Heart right ventricle (tissue), 16 donors: Measurements from ENCODE around the gene OMD. TPM values are rescaled to one million over a fixed set of nuclear protein-coding genes. Genes with fewer than 3 reads are reported as not detected.

Experiments used
- ATAC-seq, 8 donors: fragments of 200-7000 bp; cut with Tn5 transposase; one replicate each; pipeline ENCODE4 v1.9.1; 2020; ENCODE audit warnings: mild to moderate bottlenecking in 8 of 8, moderate library complexity in 8 of 8, moderate number of reproducible peaks in 1 of 8
- DNase-seq, 2 donors: peaks; one replicate each; pipeline ENCODE4 v3.0.0-alpha.2; 2020
- H3K27ac ChIP-seq, 10 donors: fragments of 200-600 bp; sonication (generic) in 2 of 10; one replicate each; pipeline versions ENCODE4 v1.5.0 to v1.8.0; 2020 to 2022; ENCODE audit warnings: mild to moderate bottlenecking in 3 of 10
- H3K27me3 ChIP-seq, 7 donors: fragments of 200-600 bp; one replicate each; pipeline ENCODE4 v1.8.0; 2021 to 2022; ENCODE audit warnings: mild to moderate bottlenecking in 2 of 7
- H3K36me3 ChIP-seq, 9 donors: fragments of 200-600 bp; sonication (generic) in 1 of 9; one replicate each; pipeline versions ENCODE4 v1.5.0 to v1.8.0; 2020 to 2022; ENCODE audit warnings: mild to moderate bottlenecking in 2 of 9
- H3K4me1 ChIP-seq, 9 donors: fragments of 200-600 bp; sonication (generic) in 1 of 9; one replicate each; pipeline versions ENCODE4 v1.5.0 to v1.8.0; 2020 to 2022; ENCODE audit warnings: mild to moderate bottlenecking in 4 of 9
- H3K4me3 ChIP-seq, 10 donors: fragments of 200-600 bp; sonication (generic) in 2 of 10; one replicate each; pipeline versions ENCODE4 v1.5.0 to v1.8.0; 2020 to 2022; ENCODE audit warnings: mild to moderate bottlenecking in 7 of 10, moderate library complexity in 2 of 10
- H3K9me3 ChIP-seq, 11 donors: fragments of 200-600 bp in 10 of 11; sonication (generic) in 2 of 11; one replicate each; pipeline versions ENCODE4 v1.5.0 to v1.8.0; 2013 to 2022; ENCODE audit warnings: mild to moderate bottlenecking in 2 of 11, control low read depth in 1 of 11, moderate library complexity in 1 of 11
- CTCF ChIP-seq, 9 donors: fragments of 200-600 bp; sonication (generic) in 2 of 9; IDR thresholded peaks; one replicate each; pipeline versions ENCODE4 v1.5.0 to v1.8.0; 2021 to 2022; ENCODE audit warnings: antibody characterized with exemption in 9 of 9, mild to moderate bottlenecking in 5 of 9, moderate library complexity in 1 of 9
- WGBS, 2 donors: extraction: QIAGEN DNeasy Blood & Tissue Kit; methylation state at CpG; one replicate each; pipeline ENCODE4 v1.1.7; 2013; ENCODE audit warnings: inconsistent platforms in 1 of 2; 5-methylcytosine and 5-hydroxymethylcytosine counted together
- intact Hi-C, 10 donors: fragments of 100-400 bp; cut with DNase I; formaldehyde crosslinking; loops; one replicate each; pipeline versions ENCODE4 v1.11.1 to v1.14.2; 2022
- polyA plus RNA-seq, 2 donors: library from polyadenylated mRNA; stranded (reverse); fragments of 200-250 nt; gene quantifications; one replicate each; pipeline ENCODE4 v1.2.3, GENCODE V29; 2013
- total RNA-seq, 10 donors: library from RNA; stranded (reverse); fragmentation: NEBNext Ultra II Directional in 3 of 10; extraction: Animal tissue kit (Norgen Biotek cat#: 25700) in 3 of 10; gene quantifications; one replicate each; pipeline versions ENCODE4 v1.2.1 to v1.2.4, GENCODE V29; 2021 to 2023
- donor health status: Arrhythmogenic right ventricular cardiomyopathy.
- donor health status: ischemic (EF 13 %, LVEDD 7.1; RV severe dilation, severe dysfunction).
- donor health status: healthy with polysubstance abuse.
- donor health status: DM: no; HTN: yes; CAD: no.
- donor health status: DM: no; HTN: no; CAD: no.
- donor health status: ischemic (EF 25% LVEDD 6.9; RV normal size, moderate dysfunction).
- donor health status: ischemic (EF 25% LVEDD 5.7; RV mildly dilated, moderate dysfunction).
- donor health status: healthy.
- donor health status: DM: yes; HTN: yes; CAD: no.
- donor health status: Ischemic cardiomyopathy.
- donor health status: ischemic (EF 35%, LVEDD 5.7; RV mildly dilated, moderate dysfunction).
- donor health status: nonischemic (EF 11% LVEDD 7.7; RV severe dilation, severe dysfunction).
- donor health status: DM: yes; HTN: yes; CAD: no.
- donor health status: PGD.
- donor health status: ischemic (EF 29% LVEDD 5.4; RV normal size, mild dysfunction).
- donor health status: nonischemic (EF 23%, LVEDD 6.1; RV moderate dilation, normal function).

OMD gene
- total and polyA plus RNA-seq, 12 donors = 2.1 to 11.4 (median 4.0) TPM

GRCh38 chr9:92438900-92439526 lies 14.7 kb upstream of the OMD start:
- TF ChIP-seq CTCF (IDR thresholded peaks at IDR 0.05) = peak in 7 of 9 donors; percentile 27 to 60 (median 48)
- DNase-seq (no peak), ATAC-seq (no peak)
- H3K9me3 ChIP-seq = no peaks in the 10 kb centered on the region
- intact Hi-C loops = loop anchor here in 3 of 10 donors (2.0 to 10.0 kb wide), 6 partner anchors 46 to 304 kb away; partner anchors contain the start of gene ASPN (in 1 of the 3)
- WGBS, 2 donors = 78 to 85% methylated on average over 5 of the region's 5 CpGs
- no peaks in the 10 kb centered on the region for H3K36me3 ChIP-seq
- H3K4me3 ChIP-seq = no peak overlapping the region
- no peaks in the 10 kb centered on the region for H3K27me3 ChIP-seq
- no peak overlapping the region for H3K27ac ChIP-seq
- no peaks in the 10 kb centered on the region for H3K4me1 ChIP-seq

- 89 to 98% methylated on average over 1 of the region's 1 CpG for WGBS, 2 donors
- intact Hi-C loops = loop anchor here in 3 of 10 donors (5.0 to 10.0 kb wide), 5 partner anchors 50 to 300 kb away; partner anchors contain the start of gene ASPN (in 1 of the 3)
- TF ChIP-seq CTCF (IDR thresholded peaks at IDR 0.05) = no peak
- ATAC-seq = no peak
- Histone ChIP-seq H3K9me3 (no peaks in the 10 kb centered on the region), H3K36me3 (no peaks in the 10 kb centered on the region), H3K27ac (no peak overlapping the region), H3K27me3 (no peaks in the 10 kb centered on the region), H3K4me3 (no peak overlapping the region), H3K4me1 (no peaks in the 10 kb centered on the region)
- no peak for DNase-seq
These were observed 11.0 kb upstream of the OMD start for GRCh38 chr9:92435263-92435662.

- H3K27ac ChIP-seq = no peak overlapping the region
- intact Hi-C loops = loop anchor here in 2 of 10 donors (10.0 kb wide), 3 partner anchors 52 to 298 kb away; partner anchors contain the start of gene ASPN (in 1 of the 2)
- WGBS, 2 donors = 95 to 97% methylated on average over 5 of the region's 5 CpGs
These were observed 8.8 kb upstream of the OMD start for GRCh38 chr9:92432972-92433548.

GRCh38 chr9:92432350-92432749 lies 8.1 kb upstream of the OMD start:
- H3K27ac ChIP-seq = no peak overlapping the region
- no peaks in the 10 kb centered on the region for H3K36me3 ChIP-seq
- no peaks in the 10 kb centered on the region for H3K27me3 ChIP-seq
- TF ChIP-seq CTCF (IDR thresholded peaks at IDR 0.05) = no peak
- WGBS, 2 donors = 78 to 85% methylated on average over 5 of the region's 5 CpGs
- no peak overlapping the region for H3K4me3 ChIP-seq
- DNase-seq (no peak), ATAC-seq (peak in 2 of 8 donors; percentile 48 to 53)
- intact Hi-C loops = loop anchor here in 2 of 10 donors (10.0 kb wide), 3 partner anchors 52 to 298 kb away; partner anchors contain the start of gene ASPN (in 1 of the 2)
- H3K4me1 ChIP-seq = no peaks in the 10 kb centered on the region
- no peaks in the 10 kb centered on the region for H3K9me3 ChIP-seq

More at GRCh38 chr9:92432972-92433548, 8.8 kb upstream of the OMD start:
- no peak for ATAC-seq
- TF ChIP-seq CTCF (IDR thresholded peaks at IDR 0.05) = no peak
- H3K4me3 ChIP-seq = no peak overlapping the region
- no peaks in the 10 kb centered on the region for H3K36me3 ChIP-seq
- H3K4me1 ChIP-seq = no peaks in the 10 kb centered on the region
- H3K27me3 ChIP-seq = no peaks in the 10 kb centered on the region
- H3K9me3 ChIP-seq = no peaks in the 10 kb centered on the region
- DNase-seq = no peak
